ENCODE data around the gene MEGF6.

GRCh38 chr1:3529099-3529729 lies 82.1 kb downstream of the MEGF6 start:
- TF ChIP-seq, protein P1, sequence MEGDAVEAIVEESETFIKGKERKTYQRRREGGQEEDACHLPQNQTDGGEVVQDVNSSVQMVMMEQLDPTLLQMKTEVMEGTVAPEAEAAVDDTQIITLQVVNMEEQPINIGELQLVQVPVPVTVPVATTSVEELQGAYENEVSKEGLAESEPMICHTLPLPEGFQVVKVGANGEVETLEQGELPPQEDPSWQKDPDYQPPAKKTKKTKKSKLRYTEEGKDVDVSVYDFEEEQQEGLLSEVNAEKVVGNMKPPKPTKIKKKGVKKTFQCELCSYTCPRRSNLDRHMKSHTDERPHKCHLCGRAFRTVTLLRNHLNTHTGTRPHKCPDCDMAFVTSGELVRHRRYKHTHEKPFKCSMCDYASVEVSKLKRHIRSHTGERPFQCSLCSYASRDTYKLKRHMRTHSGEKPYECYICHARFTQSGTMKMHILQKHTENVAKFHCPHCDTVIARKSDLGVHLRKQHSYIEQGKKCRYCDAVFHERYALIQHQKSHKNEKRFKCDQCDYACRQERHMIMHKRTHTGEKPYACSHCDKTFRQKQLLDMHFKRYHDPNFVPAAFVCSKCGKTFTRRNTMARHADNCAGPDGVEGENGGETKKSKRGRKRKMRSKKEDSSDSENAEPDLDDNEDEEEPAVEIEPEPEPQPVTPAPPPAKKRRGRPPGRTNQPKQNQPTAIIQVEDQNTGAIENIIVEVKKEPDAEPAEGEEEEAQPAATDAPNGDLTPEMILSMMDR (IDR thresholded peaks at IDR 0.05), result no peak
- no peak for TF ChIP-seq POLR2A (IDR thresholded peaks at IDR 0.05)

Measured in heart left ventricle (tissue), 13 donors.